ENCODE measurements around the gene KIF26B.

DNA sequence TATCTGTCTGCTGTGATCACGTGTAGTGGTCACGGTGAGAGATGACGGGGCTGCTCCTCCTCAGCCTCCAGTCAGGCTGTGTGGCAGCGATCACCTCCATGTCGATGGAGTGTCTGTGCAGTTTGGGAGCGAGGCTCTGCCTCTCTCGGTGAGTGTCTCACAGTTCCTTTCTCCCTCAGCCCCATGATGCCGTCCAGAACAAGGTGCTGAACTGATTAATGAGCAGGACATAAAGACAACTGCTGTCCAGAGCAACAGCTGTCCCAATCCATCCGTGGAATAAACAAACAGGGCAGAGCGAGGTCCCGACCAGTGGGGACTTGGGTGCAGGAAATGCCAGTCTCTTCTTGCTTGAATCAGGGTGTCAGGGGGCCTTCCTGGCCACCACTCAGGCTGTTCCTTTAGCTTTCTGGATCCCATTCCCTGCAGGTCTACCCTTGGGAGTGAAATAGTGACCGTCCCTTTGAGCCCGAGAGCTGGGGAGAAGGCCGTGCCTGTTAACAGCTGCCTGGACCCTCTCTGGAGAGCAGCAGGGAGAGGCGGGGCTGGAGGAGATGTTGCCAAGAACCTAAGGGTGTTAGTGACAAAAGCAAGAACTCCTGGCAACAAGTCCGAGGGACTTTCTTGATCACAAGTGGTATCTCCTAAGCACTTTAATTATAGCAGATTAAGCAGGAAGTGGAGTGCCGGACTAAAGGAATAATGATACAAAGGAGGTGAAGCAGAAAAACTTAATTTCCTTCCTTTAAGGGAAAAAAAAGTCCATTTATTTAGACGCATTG is 443.9 kb downstream of the KIF26B start:
- TF ChIP-seq, protein P1, sequence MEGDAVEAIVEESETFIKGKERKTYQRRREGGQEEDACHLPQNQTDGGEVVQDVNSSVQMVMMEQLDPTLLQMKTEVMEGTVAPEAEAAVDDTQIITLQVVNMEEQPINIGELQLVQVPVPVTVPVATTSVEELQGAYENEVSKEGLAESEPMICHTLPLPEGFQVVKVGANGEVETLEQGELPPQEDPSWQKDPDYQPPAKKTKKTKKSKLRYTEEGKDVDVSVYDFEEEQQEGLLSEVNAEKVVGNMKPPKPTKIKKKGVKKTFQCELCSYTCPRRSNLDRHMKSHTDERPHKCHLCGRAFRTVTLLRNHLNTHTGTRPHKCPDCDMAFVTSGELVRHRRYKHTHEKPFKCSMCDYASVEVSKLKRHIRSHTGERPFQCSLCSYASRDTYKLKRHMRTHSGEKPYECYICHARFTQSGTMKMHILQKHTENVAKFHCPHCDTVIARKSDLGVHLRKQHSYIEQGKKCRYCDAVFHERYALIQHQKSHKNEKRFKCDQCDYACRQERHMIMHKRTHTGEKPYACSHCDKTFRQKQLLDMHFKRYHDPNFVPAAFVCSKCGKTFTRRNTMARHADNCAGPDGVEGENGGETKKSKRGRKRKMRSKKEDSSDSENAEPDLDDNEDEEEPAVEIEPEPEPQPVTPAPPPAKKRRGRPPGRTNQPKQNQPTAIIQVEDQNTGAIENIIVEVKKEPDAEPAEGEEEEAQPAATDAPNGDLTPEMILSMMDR (IDR thresholded peaks at IDR 0.05; ENCODE audit: low read length) = no peak
- TF ChIP-seq EZH2 (IDR thresholded peaks at IDR 0.05; ENCODE audit: borderline replicate concordance, low read length) = no peak
